ENCODE data around the gene CCDC106. TPM values are rescaled to one million over a fixed set of nuclear protein-coding genes. Genes with fewer than 3 reads are reported as not detected.

Gene CCDC106
- total and polyA plus RNA-seq, 2 of the 4 experiments (the other 2 are of a cell fraction): 2.3 to 13.6 TPM

DNA sequence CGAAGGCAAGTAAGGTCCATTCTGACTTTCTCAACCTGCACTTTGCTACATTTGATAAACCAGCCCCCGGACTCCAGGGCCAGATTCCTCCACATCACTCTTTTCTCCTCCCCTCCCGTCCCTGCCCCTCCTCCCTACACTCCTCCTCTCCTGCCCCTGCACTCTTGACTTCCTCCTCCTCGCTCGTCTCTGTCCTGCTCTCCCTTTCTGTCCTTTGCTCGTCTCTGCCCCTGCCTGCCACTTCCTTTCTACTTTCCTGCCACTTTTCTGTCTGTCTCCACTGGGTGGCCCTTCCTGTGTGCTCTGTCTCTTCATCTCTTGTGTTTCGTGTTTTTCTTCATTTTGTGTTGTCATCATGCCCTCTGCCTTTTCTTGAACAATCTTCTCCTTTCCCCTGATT is 13.8 kb downstream of the CCDC106 start:
- DNase-seq (no peak), ATAC-seq (ENCODE audit: low read depth) (no peak)
- Histone ChIP-seq H3K9me1 (ENCODE audit: insufficient read depth, low read length) (peaks cover 10% of the 10 kb centered on the region), H3K27ac (ENCODE audit: insufficient read depth, low read length) (no peak overlapping the region), H3K36me3 (ENCODE audit: control insufficient read depth, insufficient read depth, low read length) (peaks cover 68% of the 10 kb centered on the region), H2BK15ac (ENCODE audit: low read depth, low read length) (no peak overlapping the region), H2BK5ac (ENCODE audit: low read depth, low read length, poor library complexity, severe bottlenecking) (no peak overlapping the region), H3K9ac (ENCODE audit: low read depth, low read length) (no peak overlapping the region), H3K9me3 (ENCODE audit: control insufficient read depth, insufficient read depth, low read length) (no peaks in the 10 kb centered on the region), H2AK9ac (replicated peaks; ENCODE audit: low read depth, low read length, poor library complexity) (no peak overlapping the region), H4K91ac (ENCODE audit: insufficient read depth, low read depth, low read length) (no peak overlapping the region), H2AFZ (replicated peaks; ENCODE audit: low read length, poor library complexity) (no peak overlapping the region), H3K4me3 (ENCODE audit: insufficient read depth, low read depth, low read length) (no peak overlapping the region), H2BK20ac (ENCODE audit: low read depth, low read length) (no peak overlapping the region), H3K4me1 (ENCODE audit: control insufficient read depth, insufficient read depth, low read length) (peaks cover 6% of the 10 kb centered on the region), H2AK5ac (ENCODE audit: low read depth, low read length) (no peak overlapping the region), H4K20me1 (ENCODE audit: insufficient read depth, low read length) (peaks cover 90% of the 10 kb centered on the region), H4K5ac (ENCODE audit: low read depth, low read length) (no peak overlapping the region), H2BK120ac (ENCODE audit: low read depth, low read length) (no peak overlapping the region), H3K56ac (ENCODE audit: extremely low read depth, insufficient read depth, low read length) (no peak overlapping the region), H3K4ac (ENCODE audit: low read depth, low read length) (no peak overlapping the region), H3K4me2 (ENCODE audit: low read depth, low read length) (no peak overlapping the region), H3K79me1 (ENCODE audit: low read depth in 1 of 2, low read length in 2 of 2) (peaks cover 16 to 60% of the 10 kb centered on the region in 2 experiments), H4K8ac (ENCODE audit: low read depth in 2 of 2, low read length in 2 of 2) (no peak overlapping the region), H3K23ac (ENCODE audit: low read depth, low read length) (no peak overlapping the region), H3K18ac (ENCODE audit: low read depth, low read length) (no peak overlapping the region), H3K27me3 (ENCODE audit: control insufficient read depth, insufficient read depth, low read length) (no peaks in the 10 kb centered on the region), H3K14ac (replicated peaks; ENCODE audit: low read depth, low read length) (no peak overlapping the region)
- ChIA-PET CTCF (no interaction called here), POLR2A (ENCODE audit: unreplicated experiment) (no interaction called here)
- no TSS peak for BruUV-seq (replicated peaks)
- WGBS, 2 experiments (ENCODE audit: extremely low coverage in 2 of 2, insufficient read length in 1 of 2): 74% methylated on average over 6 of the region's 7 CpGs; no CpG with 5 or more reads in 1 of the 2 experiments
- no peak for TF ChIP-seq RCOR1 (IDR thresholded peaks at IDR 0.05; ENCODE audit: insufficient replicate concordance, low read length)
- no peak for TF ChIP-seq MAFK (IDR thresholded peaks at IDR 0.05; ENCODE audit: low read depth, low read length)
- no peak for TF ChIP-seq RAD21 (IDR thresholded peaks at IDR 0.05; ENCODE audit: low read length)
- no peak for TF ChIP-seq CEBPB (IDR thresholded peaks at IDR 0.05; ENCODE audit: low read depth, low read length)
- TF ChIP-seq, protein P1, sequence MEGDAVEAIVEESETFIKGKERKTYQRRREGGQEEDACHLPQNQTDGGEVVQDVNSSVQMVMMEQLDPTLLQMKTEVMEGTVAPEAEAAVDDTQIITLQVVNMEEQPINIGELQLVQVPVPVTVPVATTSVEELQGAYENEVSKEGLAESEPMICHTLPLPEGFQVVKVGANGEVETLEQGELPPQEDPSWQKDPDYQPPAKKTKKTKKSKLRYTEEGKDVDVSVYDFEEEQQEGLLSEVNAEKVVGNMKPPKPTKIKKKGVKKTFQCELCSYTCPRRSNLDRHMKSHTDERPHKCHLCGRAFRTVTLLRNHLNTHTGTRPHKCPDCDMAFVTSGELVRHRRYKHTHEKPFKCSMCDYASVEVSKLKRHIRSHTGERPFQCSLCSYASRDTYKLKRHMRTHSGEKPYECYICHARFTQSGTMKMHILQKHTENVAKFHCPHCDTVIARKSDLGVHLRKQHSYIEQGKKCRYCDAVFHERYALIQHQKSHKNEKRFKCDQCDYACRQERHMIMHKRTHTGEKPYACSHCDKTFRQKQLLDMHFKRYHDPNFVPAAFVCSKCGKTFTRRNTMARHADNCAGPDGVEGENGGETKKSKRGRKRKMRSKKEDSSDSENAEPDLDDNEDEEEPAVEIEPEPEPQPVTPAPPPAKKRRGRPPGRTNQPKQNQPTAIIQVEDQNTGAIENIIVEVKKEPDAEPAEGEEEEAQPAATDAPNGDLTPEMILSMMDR (conservative IDR thresholded peaks at IDR 0.05; ENCODE audit: low read depth, low read length): no peak
- no peak for TF ChIP-seq FOS (IDR thresholded peaks at IDR 0.05; ENCODE audit: low read depth, low read length)
- TF ChIP-seq MXI1 (IDR thresholded peaks at IDR 0.05; ENCODE audit: borderline replicate concordance, low read depth, low read length): no peak
- TF ChIP-seq, protein P2, sequence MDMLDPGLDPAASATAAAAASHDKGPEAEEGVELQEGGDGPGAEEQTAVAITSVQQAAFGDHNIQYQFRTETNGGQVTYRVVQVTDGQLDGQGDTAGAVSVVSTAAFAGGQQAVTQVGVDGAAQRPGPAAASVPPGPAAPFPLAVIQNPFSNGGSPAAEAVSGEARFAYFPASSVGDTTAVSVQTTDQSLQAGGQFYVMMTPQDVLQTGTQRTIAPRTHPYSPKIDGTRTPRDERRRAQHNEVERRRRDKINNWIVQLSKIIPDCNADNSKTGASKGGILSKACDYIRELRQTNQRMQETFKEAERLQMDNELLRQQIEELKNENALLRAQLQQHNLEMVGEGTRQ (IDR thresholded peaks at IDR 0.05; ENCODE audit: low read depth, low read length): no peak
- TF ChIP-seq RFX5 (IDR thresholded peaks at IDR 0.05; ENCODE audit: low read depth, low read length): no peak
- TF ChIP-seq MAZ (IDR thresholded peaks at IDR 0.05; ENCODE audit: borderline replicate concordance, low read depth, low read length): no peak
- TF ChIP-seq CHD1 (IDR thresholded peaks at IDR 0.05; ENCODE audit: low read depth, low read length): no peak
- TF ChIP-seq, protein P3, sequence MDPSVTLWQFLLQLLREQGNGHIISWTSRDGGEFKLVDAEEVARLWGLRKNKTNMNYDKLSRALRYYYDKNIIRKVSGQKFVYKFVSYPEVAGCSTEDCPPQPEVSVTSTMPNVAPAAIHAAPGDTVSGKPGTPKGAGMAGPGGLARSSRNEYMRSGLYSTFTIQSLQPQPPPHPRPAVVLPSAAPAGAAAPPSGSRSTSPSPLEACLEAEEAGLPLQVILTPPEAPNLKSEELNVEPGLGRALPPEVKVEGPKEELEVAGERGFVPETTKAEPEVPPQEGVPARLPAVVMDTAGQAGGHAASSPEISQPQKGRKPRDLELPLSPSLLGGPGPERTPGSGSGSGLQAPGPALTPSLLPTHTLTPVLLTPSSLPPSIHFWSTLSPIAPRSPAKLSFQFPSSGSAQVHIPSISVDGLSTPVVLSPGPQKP (IDR thresholded peaks at IDR 0.05; ENCODE audit: borderline replicate concordance, low read depth, low read length): no peak
- no peak for TF ChIP-seq SMC3 (IDR thresholded peaks at IDR 0.05; ENCODE audit: low read depth, low read length)
- no peak for TF ChIP-seq NFE2L2 (IDR thresholded peaks at IDR 0.05; ENCODE audit: low read depth, low read length)
- TF ChIP-seq BHLHE40 (IDR thresholded peaks at IDR 0.05; ENCODE audit: low read depth, low read length): no peak
- no peak for TF ChIP-seq POLR2A (IDR thresholded peaks at IDR 0.05; ENCODE audit: low read depth, low read length)
- dilution Hi-C loops (cut with HindIII; ENCODE audit: low sequenced_read_pairs, unreplicated experiment): no loop called here
- in situ Hi-C loops (cut with MboI; ENCODE audit: low sequenced_read_pairs): loop anchor here (25.0 kb wide), 2 partner anchors 1200 to 1525 kb away; partner anchors contain the start of genes CDC42EP5, CNOT3 and LENG9
- intact Hi-C loops (cut with micrococcal nuclease): no loop called here

All from IMR-90 (cell line).